Lower leg skin (tissue), 4 donors: ENCODE measurements around the gene NPPB. TPM values are rescaled to one million over a fixed set of nuclear protein-coding genes. Genes with fewer than 3 reads are reported as not detected.

Experiments used
- DNase-seq, 2 donors: peaks; one replicate each; pipeline ENCODE4 v3.0.0-alpha.2; 2019; ENCODE audit warnings: low spot score in 2 of 2
- H3K4me3 ChIP-seq: fragments of 200-600 bp; sonication (generic); 2 replicates; pipeline ENCODE4 v1.5.1; 2017; ENCODE audit warnings: mild to moderate bottlenecking, low read depth; ENCODE audit not compliant: poor library complexity, severe bottlenecking
- POLR2A ChIP-seq, 2 donors: fragments of 450-650 bp; IDR thresholded peaks; one replicate each; pipeline ENCODE4 v1.6.1; 2016 to 2017; ENCODE audit warnings: antibody characterized with exemption in 2 of 2, mild to moderate bottlenecking in 1 of 2, moderate library complexity in 1 of 2
- WGBS, 2 donors: methylation state at CpG; one replicate each; pipeline ENCODE4 v1.1.5; 2018; 5-methylcytosine and 5-hydroxymethylcytosine counted together
- intact Hi-C: fragments of 100-400 bp; cut with DNase I; formaldehyde crosslinking; loops from one replicate; pipeline ENCODE4 v1.15.0; 2023; ENCODE audit warnings: low total_unique reads
- total RNA-seq, 4 donors: library from RNA; depleted of rRNA; stranded (reverse); fragments of >200 nt; gene quantifications; one replicate each; pipeline ENCODE4 v1.1.0, GENCODE V29; 2016
- TF ChIP-seq, protein P1 (sequence below), 3 donors: fragments of 450-650 bp; IDR thresholded peaks; one replicate each; pipeline ENCODE4 v1.5.1; 2016; ENCODE audit warnings: antibody characterized with exemption in 3 of 3, mild to moderate bottlenecking in 3 of 3, moderate library complexity in 2 of 3

The NPPB gene
- total RNA-seq, 4 donors from 2014 or later, result not detected

DNA sequence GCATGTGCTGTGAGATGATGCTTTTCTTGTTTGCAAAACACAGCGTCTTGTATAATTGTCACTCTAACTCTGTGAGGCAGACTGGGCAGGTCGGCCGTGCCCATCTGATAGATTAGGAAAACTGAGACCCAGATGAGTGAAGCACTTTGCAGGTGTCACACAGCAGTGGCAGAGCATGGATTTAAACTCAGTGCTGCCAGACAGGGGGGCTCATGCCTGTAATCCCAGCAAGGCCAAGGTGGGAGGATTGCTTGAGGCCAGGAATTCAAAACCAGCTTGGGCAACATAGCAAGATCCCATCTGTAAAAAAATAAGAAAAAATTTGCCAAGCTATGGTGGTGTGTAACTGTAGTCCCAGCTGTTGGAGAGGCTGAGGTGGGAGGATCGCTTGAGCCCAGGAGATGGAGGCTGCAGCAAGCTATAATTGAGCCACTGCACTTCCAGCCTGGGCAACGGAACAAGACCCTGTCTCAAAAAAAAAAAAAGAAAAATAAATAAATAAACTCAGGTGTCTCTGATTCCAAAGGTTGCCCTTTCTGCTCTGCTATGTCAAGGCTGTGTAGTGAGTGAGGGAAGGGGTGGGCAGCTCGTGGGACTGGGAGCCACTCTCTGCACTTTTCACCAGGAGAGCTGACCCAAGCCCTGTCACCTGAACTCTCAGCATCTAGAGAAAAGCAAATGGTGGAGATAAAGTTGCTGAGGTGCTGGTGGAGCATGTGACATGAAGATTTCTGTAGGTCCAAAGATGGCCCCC, 32.9 kb upstream of the NPPB start:
- no peak overlapping the region for H3K4me3 ChIP-seq
- no peak for DNase-seq
- no peak for TF ChIP-seq POLR2A (IDR thresholded peaks at IDR 0.05)
- TF ChIP-seq, protein P1, sequence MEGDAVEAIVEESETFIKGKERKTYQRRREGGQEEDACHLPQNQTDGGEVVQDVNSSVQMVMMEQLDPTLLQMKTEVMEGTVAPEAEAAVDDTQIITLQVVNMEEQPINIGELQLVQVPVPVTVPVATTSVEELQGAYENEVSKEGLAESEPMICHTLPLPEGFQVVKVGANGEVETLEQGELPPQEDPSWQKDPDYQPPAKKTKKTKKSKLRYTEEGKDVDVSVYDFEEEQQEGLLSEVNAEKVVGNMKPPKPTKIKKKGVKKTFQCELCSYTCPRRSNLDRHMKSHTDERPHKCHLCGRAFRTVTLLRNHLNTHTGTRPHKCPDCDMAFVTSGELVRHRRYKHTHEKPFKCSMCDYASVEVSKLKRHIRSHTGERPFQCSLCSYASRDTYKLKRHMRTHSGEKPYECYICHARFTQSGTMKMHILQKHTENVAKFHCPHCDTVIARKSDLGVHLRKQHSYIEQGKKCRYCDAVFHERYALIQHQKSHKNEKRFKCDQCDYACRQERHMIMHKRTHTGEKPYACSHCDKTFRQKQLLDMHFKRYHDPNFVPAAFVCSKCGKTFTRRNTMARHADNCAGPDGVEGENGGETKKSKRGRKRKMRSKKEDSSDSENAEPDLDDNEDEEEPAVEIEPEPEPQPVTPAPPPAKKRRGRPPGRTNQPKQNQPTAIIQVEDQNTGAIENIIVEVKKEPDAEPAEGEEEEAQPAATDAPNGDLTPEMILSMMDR (IDR thresholded peaks at IDR 0.05), result no peak
- intact Hi-C loops, result loop anchor here (10.0 kb wide), 1 partner anchor 47 kb away; the partner anchor contains the start of gene NPPA
- WGBS, 2 donors, result 87 to 89% methylated on average over 6 of the region's 6 CpGs

DNA sequence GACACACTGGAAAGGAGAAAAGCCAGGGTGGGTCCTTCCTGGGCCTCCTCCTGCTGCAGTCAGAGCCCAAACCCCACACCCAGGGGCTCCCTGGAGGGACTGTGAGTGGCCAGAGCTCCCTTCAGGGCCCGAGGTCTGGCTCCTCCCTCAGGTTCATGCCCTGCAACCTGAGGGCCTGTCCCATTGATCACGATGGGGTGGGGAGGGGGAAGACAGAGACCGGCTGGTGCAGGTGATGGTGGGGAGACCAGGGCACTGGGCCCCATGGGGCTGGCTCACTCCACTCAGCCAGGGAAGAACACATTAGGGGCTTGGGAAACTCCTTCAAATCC, 30.1 kb upstream of the NPPB start:
- WGBS, 2 donors, result 50 to 68% methylated on average over 2 to 3 of the region's 3 CpGs
- intact Hi-C loops, result no loop called here
- no peak for DNase-seq
- no peak for TF ChIP-seq POLR2A (IDR thresholded peaks at IDR 0.05)
- TF ChIP-seq, protein P1 (IDR thresholded peaks at IDR 0.05), result no peak
- no peak overlapping the region for H3K4me3 ChIP-seq

DNA sequence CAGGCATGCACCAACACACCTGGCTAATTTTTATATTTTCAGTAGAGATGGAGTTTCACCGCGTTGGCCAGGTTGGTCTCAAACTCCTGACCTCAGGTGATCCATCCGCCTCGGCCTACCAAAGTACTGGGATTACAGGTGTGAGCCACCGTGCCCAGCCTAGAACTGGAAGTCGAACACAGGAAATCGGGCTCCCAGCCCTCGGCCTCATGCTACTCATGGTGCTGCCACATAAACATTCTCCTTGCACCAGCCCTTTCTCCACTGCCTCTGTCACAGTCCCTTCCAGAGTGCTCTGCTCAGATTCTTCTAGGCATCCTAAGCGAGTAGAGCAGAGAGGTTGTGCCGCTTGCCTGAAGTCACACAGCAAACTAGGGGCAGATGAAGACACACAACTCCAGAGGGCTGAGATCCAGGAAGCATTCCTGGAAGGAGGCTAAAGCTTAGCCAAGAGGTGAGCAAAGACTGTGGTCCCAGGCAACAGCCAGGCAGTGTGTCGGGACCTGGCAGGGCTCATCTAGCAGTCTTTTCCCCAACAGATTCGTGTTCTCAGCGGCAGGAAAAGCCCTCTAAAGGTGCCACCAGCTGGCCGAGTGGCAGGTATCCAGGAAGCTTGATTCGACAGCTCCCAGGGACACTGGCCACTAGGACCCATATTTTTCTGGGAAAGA, 29.6 kb upstream of the NPPB start:
- no peak for DNase-seq
- WGBS, 2 donors, result 84 to 86% methylated on average over 15 of the region's 15 CpGs
- TF ChIP-seq, protein P1 (IDR thresholded peaks at IDR 0.05), result no peak
- TF ChIP-seq POLR2A (IDR thresholded peaks at IDR 0.05), result no peak
- intact Hi-C loops, result no loop called here
- no peak overlapping the region for H3K4me3 ChIP-seq

DNA sequence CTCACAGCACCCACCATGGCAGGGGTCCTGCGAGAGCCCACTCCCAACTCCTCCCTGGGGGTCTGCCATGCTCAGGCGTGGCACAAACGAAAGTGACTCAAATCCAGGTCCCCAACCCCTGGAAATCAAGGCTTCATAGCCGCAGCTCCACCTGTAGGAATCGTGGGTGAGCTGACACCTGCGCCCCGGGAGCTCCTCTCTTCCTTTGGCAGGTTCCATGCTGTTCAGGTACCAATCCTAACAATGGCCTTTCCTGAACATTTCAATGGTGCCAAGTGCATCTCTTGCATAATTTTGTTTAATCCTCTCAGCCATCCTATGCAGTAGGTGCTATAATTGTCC, 28.9 kb upstream of the NPPB start:
- intact Hi-C loops, result no loop called here
- 67 to 82% methylated on average over 6 to 7 of the region's 7 CpGs for WGBS, 2 donors
- no peak for DNase-seq
- TF ChIP-seq POLR2A (IDR thresholded peaks at IDR 0.05), result no peak
- TF ChIP-seq, protein P1 (IDR thresholded peaks at IDR 0.05), result no peak
- no peak overlapping the region for H3K4me3 ChIP-seq

DNA sequence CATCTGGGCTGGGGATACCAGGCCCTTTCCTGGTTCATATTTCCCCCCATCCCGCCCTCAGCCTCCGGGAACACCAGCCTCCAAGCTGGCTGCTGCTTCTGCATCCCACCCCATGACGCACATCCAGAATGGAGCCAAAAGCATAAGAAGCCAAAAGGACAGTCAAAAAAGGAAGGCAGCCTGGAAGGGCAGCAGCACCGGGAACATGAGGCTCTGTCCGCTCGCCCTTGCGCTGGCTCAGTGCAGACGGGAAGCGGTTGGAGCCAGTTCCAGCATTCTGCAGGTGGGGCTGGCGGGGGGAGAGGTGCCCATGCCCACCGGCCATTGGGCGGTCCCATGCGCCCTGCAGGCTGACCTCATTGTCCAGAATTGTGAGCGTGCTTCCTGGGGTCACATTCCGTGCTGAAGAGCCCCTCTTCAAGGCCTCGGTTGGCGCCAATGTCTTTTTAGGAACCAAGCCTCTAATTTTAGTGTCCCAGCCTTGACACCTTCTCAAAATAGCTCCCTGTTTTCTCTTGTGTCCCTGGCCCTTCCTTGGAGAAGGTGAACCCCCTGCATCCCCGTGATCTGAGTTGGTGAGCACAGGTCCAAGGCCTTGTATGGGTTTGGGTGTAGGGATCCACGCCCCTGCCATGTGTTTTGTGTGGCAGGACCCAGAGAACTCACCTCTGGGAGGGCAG, 28.4 kb upstream of the NPPB start:
- 73 to 84% methylated on average over 17 to 19 of the region's 19 CpGs for WGBS, 2 donors
- no peak for DNase-seq
- intact Hi-C loops, result no loop called here
- no peak for TF ChIP-seq POLR2A (IDR thresholded peaks at IDR 0.05)
- TF ChIP-seq, protein P1 (IDR thresholded peaks at IDR 0.05), result no peak
- no peak overlapping the region for H3K4me3 ChIP-seq
